Activated naive CD4-positive, alpha-beta T cell treated with anti-CD3 and anti-CD28 coated beads, Interleukin-2, amount 50 U/mL, for 16 hours (primary cell): ENCODE measurements around the gene ZNF618.

Experiments used
- DNase-seq: peaks from one replicate; pipeline ENCODE4 v3.0.0-alpha.2; 2020

The ZNF618 gene

DNA sequence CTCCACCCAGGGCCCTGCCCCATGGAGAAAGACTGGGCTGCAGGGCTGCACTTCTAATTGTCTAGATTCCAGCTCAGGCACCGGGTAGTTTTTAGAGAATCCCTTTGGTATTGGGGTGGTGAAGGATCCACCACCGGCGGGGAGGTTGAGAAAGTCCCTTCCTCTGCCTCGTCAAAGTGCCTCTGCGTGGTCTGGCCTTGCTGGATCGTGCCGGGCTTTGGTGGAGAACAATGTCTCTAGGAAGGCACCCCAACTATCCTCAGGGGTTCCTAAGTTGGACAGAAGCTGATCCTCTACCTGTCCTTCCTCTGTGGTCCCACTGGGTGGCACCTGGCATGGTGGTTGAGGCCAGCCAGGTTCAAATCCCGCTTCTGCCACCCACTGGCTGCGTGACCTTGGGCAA lies 209.3 kb downstream of the ZNF618 start:
- DNase-seq, result no peak

DNA sequence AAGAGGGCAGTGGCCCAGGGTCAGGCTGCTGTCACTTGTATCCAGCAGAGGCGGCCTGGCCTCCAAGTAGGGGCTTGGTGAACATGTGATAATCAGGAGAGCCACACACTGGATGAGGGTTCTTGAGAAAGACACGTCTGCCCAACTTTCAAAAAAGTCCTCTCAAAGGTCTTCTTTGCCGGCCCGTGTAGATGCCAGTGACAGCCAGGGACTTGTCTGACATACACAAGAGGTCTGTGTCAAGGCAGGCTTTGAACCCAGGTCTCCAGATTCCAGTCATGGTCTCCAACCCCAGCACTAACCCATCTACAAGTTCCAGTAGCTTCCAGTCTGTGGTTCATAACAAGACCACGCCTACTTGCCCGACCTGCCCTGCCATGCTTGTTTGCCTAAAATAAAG lies 209.9 kb downstream of the ZNF618 start:
- DNase-seq, result no peak

DNA sequence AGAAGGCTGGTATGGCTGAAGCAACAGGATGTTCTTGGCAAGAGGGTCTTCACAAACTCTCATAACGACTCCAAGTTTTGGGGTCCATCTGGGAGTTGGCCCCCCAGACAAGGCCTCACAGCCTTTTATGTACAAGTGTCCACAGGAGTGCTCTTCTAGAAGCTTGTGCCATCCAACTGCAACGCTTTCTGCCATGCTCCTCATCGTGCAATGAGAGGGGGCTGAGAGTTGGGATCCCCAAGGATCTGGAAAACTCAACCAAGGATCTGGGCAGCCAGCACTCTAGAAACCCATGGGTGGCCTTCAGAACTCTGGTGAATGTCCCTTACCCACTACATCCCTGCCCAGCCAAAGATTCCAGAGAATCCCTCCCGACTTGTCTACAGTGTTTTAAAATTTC lies 210.5 kb downstream of the ZNF618 start:
- DNase-seq, result no peak

DNA sequence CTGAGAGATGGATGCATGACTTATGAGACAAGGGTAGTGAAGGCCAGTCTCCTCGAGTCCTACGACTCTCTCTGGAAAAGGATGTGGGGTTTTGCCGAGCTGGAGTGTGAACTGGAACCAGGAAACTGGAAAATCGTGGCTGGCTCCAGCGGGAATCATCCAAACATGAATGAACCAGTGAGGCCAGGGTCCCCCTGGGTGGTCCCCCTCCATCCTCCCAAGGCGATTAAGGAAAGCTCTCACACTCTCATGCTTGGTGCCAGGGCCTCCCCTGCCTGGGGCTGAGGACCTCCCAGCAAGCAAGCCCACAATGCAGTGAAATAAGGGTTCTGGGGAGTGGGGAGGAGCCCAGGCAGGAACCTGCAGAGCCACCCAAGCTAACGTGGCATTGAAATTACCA lies 211.6 kb downstream of the ZNF618 start:
- DNase-seq, result no peak

DNA sequence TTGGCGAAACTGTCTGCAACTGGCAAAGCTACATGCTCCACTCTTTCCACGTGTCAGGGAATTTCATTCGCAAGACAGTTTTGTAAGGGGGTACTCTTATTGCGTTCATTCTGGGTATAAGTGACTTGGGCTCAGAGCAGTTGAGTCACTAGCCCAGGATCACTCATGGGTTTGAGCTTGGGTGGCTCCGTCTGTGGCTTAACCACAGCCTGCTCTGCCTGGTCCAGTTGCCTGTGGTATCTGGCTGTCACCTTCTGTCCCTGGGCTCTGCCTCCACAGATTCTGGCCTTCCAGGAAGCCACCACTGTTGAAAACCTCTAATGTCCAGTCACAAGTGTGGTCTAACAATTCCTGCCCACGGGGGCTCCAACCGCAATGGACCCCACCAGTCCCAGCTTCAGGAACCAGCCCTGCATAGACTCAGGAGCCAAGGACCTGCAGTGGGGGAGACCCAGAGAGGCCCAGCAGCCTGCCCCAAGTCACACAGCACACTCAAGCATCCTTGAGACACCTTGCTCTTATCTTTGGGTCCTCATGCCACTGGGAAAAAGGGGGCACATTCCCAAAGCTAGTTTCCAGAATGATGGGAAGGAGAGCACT lies 212.6 kb downstream of the ZNF618 start:
- DNase-seq, result no peak

DNA sequence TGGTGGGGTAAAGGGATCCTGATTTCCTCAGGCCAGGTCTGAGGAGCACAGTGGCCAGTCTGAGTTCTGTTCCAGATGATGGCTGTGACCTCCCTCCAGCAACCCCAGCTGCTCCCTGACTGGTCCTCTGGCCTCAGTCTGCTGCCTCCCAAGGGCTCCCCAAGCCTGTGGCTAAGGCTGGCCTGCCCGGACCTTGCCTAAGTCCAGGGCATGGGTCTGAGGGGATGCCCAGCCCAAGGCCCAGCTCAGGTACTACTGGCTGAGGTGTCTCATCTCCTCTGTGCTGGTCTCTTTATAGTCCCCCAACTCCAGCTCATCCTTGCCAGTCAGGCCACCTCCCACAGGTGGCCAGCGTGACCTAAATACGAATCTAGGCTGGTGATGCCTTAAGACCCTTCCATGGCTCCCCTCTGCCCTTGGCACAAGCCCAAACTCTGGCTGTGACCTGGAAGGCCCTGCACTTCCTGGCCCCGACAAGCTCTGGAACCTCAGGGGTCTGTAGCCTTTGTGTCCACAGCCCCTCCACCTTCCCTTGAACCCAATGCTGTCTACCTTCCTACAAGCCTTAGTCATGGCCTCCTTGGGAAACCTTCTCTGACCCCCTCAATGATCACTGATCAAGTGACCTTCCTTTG lies 213.2 kb downstream of the ZNF618 start:
- no peak for DNase-seq

DNA sequence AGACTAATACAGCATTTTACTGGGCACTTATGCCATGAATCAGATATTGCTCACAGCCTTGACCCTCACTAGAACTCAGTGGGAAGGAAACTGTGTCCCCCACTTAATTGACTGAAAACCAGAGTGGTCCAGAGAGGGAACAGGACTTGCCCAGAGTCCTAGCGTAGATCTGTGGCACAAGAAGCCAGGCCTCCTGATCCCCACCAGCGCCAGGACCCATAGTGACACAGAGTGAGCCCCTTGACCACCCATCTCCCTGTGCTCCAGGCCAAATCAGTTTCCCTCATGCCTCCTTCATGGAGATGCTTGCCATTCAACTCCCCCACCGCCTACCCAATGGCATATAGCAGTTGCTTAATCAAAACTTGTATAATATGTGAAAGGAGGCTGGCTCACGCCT lies 214.7 kb downstream of the ZNF618 start:
- no peak for DNase-seq

DNA sequence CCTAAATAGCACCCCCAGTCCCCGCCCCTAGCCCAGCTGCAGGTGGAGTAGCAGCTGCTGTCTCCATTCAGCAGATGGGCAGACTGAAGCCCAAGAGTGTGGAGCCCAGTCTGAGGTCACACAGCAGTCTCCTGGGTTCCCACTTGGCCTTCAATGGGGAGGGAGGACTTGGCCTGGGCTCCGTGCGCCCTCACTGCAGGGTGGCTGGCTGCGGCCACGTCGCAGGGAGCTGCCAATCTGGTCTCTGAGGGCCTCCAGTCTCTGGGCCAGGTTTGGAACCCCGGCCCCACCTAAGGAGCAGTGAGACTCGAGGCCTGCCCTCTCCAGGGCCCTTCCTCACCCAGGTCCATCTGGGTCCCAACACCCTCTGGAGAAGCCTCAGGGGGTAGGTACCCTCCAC lies 215.6 kb downstream of the ZNF618 start:
- no peak for DNase-seq

DNA sequence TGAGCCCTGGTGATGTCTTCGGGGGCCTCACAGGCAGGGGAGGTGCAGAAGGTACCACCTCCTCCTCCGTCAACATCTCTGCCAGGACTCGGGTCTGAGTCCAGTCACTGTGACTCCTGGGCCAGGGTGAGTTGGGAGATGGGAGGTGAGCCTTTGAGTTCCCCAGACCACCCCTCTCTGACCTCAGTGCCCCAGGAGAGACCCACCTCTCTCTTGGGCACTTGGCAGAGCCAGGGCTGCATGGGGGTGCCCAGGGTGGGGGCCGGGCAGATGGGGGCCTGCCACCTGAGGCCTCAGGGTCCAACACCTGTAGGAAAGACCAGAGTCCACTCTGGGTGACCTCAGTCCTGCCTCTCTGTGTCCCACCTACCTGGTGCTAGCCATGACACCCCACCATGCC lies 216.2 kb downstream of the ZNF618 start:
- no peak for DNase-seq

DNA sequence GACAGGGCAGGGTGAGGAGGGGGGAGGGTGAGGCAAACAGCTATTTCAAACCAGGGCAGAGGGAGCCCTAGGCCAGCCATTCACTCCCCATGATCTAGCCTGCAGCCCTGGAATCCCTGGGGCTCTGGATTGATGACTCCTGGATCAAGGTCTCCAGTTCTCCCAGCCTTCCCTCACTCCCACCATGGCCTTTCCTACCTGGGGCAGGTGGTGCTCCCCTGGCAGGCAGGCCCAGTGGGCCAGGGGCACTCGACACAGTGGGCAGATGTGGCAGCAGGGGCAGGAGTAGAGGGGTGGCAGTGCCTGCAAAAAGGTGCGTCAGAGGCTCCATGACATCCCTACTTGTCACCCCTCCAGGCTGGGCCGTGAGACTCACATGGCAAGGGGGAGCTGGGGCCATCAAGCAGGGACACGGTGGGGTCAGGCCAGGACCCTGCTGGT lies 216.9 kb downstream of the ZNF618 start:
- no peak for DNase-seq

DNA sequence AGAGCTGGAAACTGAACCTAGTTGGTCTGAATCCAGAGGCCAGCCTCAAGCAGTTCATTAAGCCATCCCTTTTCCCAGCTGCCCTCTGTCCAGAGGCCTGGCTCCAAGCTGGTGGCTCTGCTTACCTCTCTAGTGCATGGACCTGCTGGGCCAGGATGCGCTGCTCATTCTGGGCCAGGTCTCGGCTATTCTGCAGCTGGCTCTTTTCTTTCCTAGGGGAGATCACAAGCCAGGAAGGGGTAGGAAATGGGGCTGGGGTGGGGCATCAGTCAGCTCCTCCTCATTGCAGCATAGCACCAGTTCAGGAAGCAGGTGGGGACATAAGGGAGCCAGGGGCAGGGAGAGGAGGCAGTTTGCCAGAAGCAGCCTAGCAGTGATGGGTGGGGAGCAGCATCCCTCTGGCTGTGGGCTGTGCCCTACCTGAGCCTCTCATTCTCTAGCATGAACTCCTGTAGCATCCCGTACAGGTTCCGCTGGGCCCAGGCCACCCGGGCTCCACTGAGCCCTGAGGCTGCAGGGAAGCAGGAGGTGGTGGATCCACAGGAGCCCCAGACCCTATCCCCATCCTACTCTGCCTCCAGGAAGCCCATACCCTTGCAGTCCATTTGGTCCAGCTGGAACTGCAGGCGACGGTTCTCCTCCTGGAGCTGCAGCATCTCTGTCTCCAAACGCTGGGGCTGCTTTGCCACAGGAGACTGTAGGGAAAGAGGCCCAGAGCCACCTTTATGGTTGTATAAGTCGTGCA lies 217.8 kb downstream of the ZNF618 start:
- DNase-seq, result no peak

DNA sequence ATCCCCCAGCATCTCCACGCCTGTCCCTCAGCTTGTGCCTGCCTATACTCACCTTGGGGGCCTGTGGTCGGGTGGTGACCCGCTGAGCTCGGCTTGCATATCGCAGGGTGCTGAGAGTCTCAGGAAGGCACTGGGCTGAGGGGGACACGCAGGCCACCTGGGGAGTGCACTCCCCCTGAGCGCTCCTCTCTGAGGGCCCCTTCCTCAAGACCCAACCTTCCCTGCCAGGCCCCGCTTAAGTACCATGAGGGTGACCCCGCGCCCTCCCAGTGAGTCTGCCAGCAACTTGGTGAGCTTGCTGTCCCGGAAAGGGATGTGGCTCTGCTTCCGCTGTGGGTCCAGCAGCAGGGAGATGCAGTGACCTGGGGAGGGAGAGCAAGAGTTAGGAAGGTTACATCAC lies 218.9 kb downstream of the ZNF618 start:
- DNase-seq, result no peak

DNA sequence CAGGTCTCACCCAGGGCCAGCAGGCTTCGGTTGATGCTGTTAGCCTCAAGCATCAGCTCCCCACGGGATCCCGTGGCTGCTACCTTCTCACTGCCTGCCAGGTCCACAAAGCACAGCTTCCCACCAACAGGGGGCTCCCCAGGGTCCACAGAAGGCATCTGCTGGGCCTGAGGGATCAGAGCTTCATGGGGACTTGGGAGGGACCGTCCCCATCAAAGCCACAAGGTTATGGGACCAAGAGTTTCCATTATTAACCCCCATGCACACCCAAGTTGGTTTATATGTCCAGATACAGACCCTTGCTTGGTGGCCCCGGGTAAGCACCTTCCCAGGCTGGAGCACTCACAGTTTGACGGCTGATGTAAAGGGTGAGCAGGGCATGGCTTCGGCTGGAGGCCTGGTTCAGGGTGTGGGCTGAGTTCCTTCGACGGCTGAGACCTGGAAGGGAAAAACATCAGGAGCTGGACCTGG lies 220.0 kb downstream of the ZNF618 start:
- DNase-seq, result no peak

DNA sequence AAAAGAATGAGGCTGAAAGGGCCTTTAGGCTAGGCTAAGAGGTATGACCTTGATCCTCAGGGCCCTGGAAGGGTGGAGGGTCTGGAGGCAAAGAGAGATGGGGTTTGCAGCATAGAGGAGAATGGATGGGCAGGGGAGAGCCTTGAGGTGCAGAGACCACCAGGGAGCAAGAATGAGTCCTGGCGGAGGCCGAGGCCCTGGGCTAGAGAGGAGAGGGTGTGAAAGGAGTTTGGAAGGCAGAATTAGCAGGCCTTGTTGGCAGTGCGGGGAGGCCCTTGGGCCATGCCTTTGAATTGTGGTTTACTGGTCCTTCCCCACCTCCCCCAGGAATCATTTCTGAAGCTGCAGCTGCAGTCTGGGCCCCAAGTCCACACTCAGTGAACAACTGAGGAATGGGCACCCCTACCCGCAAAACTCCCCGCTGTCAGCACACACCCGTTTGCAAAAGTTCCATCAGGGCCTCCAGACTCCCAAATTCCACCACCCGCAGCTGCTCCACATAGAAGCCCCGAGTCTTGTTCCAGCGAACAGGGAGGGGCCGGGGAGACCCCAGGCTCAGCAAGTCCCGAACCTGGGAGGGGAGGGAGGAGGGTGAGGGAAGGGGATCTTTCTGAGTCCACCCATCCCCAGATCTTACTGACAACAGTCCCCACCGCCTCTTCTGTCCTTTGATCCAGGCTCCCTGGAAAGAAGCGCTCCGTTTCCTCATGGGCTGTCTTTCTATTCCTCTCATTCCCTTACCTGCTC lies 220.9 kb downstream of the ZNF618 start:
- no peak for DNase-seq

DNA sequence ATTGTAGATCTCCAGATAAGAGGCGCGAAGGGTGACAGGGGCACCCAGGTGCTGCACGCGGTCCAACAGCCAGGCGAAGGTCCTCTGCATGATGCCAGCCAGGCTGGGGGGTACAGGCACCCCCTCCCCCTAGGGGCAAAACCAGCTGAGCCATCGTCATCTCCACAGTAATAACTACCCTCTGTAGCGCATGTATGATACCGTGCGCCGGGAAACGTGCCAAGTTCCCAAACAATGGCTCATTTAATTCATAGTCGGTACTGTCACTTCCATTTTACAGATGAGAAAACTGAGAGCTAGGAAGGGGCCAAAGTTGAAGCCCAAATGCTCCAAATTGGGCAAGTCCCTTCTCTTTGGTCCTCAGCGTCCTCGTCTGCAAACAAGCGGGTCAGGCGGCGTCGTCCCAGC lies 221.5 kb downstream of the ZNF618 start:
- DNase-seq, result no peak

DNA sequence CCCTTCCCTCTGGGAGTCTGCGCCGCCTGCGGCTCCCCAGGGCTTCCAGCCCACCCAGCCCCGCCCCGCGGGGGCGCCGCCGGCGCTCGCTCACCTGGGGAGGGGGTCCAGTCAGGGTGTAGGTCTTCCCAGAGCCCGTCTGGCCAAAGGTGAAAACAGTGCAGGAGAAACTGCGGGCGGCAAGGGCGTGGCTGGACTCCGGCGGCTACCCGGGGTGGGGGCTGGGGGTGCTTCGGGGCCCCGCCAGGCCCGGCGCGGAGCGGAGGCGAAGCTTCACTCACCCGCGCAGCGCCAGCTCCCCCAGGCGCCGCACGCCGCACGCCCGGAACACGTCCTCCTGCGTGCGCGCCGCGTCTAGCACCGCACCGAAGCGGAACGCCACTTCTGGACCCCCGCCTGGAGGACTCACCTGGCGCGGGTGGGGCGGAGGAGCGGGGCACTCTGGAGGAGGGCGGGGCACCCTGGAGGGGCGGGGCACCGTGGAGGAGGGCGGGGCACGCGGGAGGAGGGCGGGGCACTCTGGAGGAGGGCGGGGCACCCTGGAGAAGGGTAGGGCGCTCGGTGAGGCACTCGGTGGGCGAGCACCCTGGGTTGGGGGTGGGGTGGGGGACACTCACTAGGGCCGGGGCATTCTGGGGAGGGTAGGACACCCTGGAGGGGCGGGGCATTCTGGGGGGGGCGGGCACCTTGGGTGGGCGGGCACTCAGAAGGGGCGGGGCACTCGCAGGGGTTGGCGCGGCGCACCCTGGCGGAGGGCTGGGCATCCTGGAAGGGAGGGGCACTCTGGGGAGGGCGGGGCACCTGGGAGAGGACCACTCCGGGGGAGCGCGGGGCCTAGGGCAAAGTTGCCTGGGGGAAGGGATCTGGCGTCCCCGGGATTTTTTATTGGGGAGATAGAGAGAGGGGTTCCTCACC lies 222.2 kb downstream of the ZNF618 start:
- peak; percentile 26 for DNase-seq

DNA sequence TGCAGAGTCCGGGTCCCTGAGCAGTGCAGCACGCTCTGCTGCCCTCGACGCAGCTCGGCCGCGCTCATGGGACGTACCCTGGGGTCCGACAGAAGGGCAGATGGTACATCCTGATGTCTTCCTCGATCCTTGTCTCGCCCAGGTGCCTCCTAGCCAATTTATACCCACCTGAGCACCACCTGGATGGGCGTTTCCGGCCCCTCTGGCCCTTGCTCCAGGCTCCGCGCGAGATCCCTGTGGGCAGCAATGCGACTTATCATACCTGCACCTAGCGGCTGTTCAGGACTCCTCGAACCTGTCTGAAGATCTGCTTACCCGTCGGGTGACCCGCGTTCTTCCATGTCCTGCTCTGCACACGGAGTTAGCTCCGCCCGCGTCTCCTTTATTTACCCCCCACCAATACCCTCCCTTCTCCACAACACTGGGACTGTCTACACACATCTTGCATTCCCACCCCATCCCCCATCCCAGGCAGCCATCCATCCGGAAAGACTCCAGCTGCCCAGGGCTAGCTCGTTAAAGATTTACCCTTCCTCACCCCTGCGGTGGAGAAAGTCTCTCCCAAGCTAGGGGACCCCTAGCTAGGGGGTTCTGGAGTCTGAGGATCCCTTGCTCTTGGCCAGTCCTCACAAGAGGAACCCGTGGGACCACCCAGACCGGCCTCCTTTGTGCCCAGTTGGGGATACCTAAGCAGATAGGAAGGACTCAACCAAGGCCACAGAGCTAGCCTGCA lies 223.0 kb downstream of the ZNF618 start, which contains the start of gene KIF12:
Gene KIF12, minus strand, starts transcription at position 357 of the 733 bp plus-strand sequence. Its CDS starts 16 bp downstream, at position 341.
- DNase-seq, result no peak

DNA sequence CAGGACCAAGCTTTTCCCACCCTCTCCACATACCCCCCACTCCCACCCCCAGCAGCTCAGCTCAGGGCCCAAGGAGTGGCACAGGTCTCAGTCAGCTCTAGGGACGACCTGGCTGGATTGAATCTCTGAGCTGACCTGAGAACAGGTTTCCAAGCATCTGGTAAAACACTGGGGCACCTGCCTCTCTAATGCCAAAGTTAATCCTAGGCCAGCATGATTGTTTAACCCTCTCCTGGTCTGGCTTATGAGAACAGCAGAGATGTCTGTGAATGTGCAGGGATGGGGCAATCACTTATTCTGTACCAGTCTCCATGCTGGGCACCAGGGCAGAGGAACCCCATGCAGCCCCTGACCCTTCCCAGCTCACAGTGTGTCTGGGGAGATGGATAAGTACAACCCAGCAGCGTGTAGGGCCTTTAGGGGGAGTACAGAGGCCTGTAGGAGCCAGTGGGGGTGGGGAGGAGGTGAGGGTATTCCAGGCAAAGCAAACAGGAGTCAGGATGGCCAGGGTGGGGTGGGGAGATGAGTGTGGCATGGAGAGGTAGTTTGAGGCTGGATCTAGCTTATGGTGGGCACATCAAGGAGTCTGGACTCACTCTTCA lies 223.7 kb downstream of the ZNF618 start:
- no peak for DNase-seq

DNA sequence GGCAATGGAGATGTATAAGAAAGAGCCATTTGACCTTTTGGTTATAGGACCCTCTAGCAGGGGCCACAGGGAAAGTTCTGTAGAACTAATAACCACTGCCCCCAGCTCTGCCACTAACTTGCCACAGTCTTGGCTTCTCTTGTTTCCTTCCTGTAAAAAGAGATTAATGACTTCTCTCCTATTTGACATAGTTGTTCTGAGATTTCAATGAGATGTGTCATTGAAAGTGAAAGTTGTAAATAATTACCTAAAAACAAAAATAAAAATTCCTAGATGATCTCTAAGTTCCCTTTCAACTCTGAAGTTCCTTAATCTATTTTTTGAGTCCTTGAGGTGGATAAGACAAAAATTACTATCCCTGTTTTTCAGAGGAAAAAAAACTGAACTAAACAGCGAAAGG lies 224.4 kb downstream of the ZNF618 start:
- no peak for DNase-seq

DNA sequence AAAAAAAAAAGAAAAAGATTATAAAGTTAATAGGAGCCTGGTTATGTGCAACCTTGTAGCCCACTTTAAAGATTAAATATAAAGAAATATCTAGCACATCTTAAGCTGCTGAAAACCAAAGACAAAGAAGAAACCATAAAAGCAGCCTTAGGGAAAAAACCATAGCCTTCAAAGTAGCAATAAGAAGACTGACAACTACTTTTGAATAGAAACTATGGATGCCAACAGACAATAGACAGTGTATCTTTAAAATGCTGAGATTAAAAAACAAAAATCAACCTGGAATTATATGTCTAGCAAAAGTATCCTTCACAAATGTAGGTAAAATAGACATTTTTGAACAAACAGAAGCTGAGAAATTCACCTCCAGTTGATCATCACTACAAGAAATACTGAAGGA lies 226.4 kb downstream of the ZNF618 start:
- DNase-seq, result no peak

DNA sequence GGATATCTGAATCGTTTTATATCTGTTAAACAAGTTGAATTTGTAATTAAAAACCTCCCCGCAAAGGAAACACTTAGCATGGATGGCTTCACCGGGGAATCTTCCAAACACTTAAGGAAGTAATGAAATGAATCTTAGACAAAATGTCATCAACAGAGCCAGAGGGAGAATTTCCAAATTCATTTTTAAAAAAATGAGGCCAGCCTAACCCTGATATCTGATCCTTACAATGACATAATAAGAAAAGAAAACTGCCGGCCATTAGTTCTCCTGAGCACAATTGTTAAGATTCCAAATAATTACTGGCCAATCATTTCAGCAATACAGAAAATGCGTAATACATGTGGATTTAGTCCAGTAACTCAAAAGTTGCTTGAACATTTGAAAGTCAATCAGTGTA lies 229.1 kb downstream of the ZNF618 start:
- no peak for DNase-seq
